ENCODE results near the gene TMEM200C. TPM values are rescaled to one million over a fixed set of nuclear protein-coding genes. Genes with fewer than 3 reads are reported as not detected.

TMEM200C gene
- polyA plus RNA-seq, 3 donors = not detected

DNA sequence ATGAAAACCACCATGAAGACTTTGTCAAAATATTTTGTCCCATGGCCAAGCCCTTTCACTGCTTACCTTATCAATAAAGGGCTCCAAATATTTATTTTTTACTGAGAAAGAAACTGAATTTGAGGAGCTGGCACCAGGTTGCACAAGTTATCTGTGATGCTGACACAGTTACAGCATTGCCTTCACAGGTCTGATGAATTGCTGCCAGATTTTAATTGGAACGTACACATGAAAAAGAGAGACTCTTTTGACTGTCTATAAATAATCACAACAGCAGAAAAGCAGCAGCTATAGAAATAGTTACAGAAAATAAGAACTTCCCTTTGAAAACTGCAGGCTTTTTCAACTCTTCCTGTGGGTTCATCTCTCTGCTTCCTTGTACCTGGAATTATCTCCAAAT is 23.9 kb downstream of the TMEM200C start:
- H3K79me2 ChIP-seq (ENCODE audit: insufficient read depth, low read length) = no peaks in the 10 kb centered on the region
- H3K4me3 ChIP-seq (replicated peaks in 1 of 3; ENCODE audit: low read depth in 2 of 3, low read length in 3 of 3) = no peak overlapping the region
- Mint-ChIP-seq H3K9me3 (no peaks in the 10 kb centered on the region), H3K27me3 (ENCODE audit: low read depth in 3 of 3) (peaks cover 3 to 8% (median 5%) of the 10 kb centered on the region in 3 donors), H3K4me1 (no peaks in the 10 kb centered on the region), H3K4me3 (no peak overlapping the region), H3K36me3 (no peaks in the 10 kb centered on the region), H3K27ac (no peak overlapping the region)
- H3K27me3 ChIP-seq (ENCODE audit: control insufficient read depth in 2 of 2, insufficient read depth in 2 of 2, low read length in 2 of 2) = peaks cover 0 to 2% of the 10 kb centered on the region in 2 donors
- H2AFZ ChIP-seq (ENCODE audit: insufficient read depth, low read depth, low read length, poor library complexity, severe bottlenecking) = no peak overlapping the region
- no peak overlapping the region for H3K4me2 ChIP-seq (replicated peaks; ENCODE audit: extremely low read depth, low read length, poor library complexity, severe bottlenecking)
- TF ChIP-seq, protein P1, sequence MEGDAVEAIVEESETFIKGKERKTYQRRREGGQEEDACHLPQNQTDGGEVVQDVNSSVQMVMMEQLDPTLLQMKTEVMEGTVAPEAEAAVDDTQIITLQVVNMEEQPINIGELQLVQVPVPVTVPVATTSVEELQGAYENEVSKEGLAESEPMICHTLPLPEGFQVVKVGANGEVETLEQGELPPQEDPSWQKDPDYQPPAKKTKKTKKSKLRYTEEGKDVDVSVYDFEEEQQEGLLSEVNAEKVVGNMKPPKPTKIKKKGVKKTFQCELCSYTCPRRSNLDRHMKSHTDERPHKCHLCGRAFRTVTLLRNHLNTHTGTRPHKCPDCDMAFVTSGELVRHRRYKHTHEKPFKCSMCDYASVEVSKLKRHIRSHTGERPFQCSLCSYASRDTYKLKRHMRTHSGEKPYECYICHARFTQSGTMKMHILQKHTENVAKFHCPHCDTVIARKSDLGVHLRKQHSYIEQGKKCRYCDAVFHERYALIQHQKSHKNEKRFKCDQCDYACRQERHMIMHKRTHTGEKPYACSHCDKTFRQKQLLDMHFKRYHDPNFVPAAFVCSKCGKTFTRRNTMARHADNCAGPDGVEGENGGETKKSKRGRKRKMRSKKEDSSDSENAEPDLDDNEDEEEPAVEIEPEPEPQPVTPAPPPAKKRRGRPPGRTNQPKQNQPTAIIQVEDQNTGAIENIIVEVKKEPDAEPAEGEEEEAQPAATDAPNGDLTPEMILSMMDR (IDR thresholded peaks at IDR 0.05) = no peak
- intact Hi-C loops (cut with micrococcal nuclease) = no loop called here
- H3K4me1 ChIP-seq (ENCODE audit: control insufficient read depth in 1 of 2, insufficient read depth in 2 of 2, low read length in 2 of 2) = no peaks in the 10 kb centered on the region
- H4K20me1 ChIP-seq (ENCODE audit: insufficient read depth, low read length) = no peaks in the 10 kb centered on the region
- no peaks in the 10 kb centered on the region for H3K9me3 ChIP-seq (replicated peaks in 1 of 2; ENCODE audit: control insufficient read depth in 1 of 2, insufficient read depth in 1 of 2, low read length in 2 of 2)
- WGBS (ENCODE audit: insufficient coverage) = no CpG with 5 or more reads among the region's 1 CpG
- no peak overlapping the region for H3K9ac ChIP-seq (ENCODE audit: insufficient read depth, low read length, poor library complexity, severe bottlenecking)
- no peaks in the 10 kb centered on the region for H3K36me3 ChIP-seq (replicated peaks in 1 of 2; ENCODE audit: control insufficient read depth in 1 of 2, insufficient read depth in 2 of 2, low read length in 2 of 2)
- no peak for DNase-seq
- no peak overlapping the region for H3K27ac ChIP-seq (ENCODE audit: low read depth in 1 of 2, low read length in 2 of 2)

DNA sequence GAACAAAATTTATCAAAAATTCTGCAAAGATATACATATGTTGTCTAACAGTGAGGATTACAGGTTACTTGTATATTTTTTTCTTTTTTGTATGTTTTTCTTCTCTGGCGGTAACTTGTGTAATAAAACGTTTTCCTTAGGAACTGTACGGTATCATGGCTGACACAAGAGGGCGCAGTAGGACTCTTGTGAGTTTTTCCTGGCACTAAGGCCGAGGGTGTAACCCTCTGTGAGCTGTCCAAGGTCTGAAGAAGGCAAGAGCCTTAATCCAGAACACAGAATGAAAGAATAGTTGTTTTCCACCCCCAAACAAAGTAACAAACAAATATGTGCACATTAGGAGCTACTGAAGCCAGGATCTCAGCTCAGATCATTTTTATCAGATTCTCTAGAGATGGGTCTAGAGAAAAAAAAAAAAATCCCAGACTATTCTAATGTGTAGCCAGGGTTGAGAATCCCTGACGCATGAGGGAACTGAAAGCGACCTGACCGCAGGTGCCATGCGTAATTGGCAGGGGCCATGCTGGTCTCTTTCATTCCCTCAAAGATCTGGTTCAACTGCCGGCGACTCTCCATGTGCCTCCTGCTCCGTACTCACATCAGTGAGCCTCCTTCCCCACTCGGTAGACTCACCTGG is 27.0 kb downstream of the TMEM200C start:
- Mint-ChIP-seq H3K4me1 (no peaks in the 10 kb centered on the region), H3K36me3 (no peaks in the 10 kb centered on the region), H3K9me3 (no peaks in the 10 kb centered on the region), H3K27me3 (ENCODE audit: low read depth in 3 of 3) (peaks cover 2 to 4% (median 3%) of the 10 kb centered on the region in 3 donors), H3K4me3 (no peak overlapping the region), H3K27ac (no peak overlapping the region)
- no peak overlapping the region for H3K4me3 ChIP-seq (replicated peaks in 1 of 3; ENCODE audit: low read depth in 2 of 3, low read length in 3 of 3)
- intact Hi-C loops (cut with micrococcal nuclease) = loop anchor here in 1 of 2 donors (5.0 kb wide), 1 partner anchor 654 kb away; no protein-coding TSS in a partner anchor
- no peak overlapping the region for H3K9ac ChIP-seq (ENCODE audit: insufficient read depth, low read length, poor library complexity, severe bottlenecking)
- no peaks in the 10 kb centered on the region for H3K79me2 ChIP-seq (ENCODE audit: insufficient read depth, low read length)
- peak; percentile 11 to 20 (median 15) for DNase-seq
- TF ChIP-seq, protein P1 (IDR thresholded peaks at IDR 0.05) = peak; percentile 67
- WGBS (ENCODE audit: insufficient coverage) = 67% methylated on average over 8 of the region's 13 CpGs
- no peaks in the 10 kb centered on the region for H3K27me3 ChIP-seq (ENCODE audit: control insufficient read depth in 2 of 2, insufficient read depth in 2 of 2, low read length in 2 of 2)
- no peaks in the 10 kb centered on the region for H3K4me1 ChIP-seq (ENCODE audit: control insufficient read depth in 1 of 2, insufficient read depth in 2 of 2, low read length in 2 of 2)
- H3K36me3 ChIP-seq (replicated peaks in 1 of 2; ENCODE audit: control insufficient read depth in 1 of 2, insufficient read depth in 2 of 2, low read length in 2 of 2) = no peaks in the 10 kb centered on the region
- no peak overlapping the region for H3K27ac ChIP-seq (ENCODE audit: low read depth in 1 of 2, low read length in 2 of 2)
- H3K4me2 ChIP-seq (replicated peaks; ENCODE audit: extremely low read depth, low read length, poor library complexity, severe bottlenecking) = no peak overlapping the region
- H4K20me1 ChIP-seq (ENCODE audit: insufficient read depth, low read length) = no peaks in the 10 kb centered on the region
- no peak overlapping the region for H2AFZ ChIP-seq (ENCODE audit: insufficient read depth, low read depth, low read length, poor library complexity, severe bottlenecking)
- no peaks in the 10 kb centered on the region for H3K9me3 ChIP-seq (replicated peaks in 1 of 2; ENCODE audit: control insufficient read depth in 1 of 2, insufficient read depth in 1 of 2, low read length in 2 of 2)

Data from CD14-positive monocyte (primary cell).